ENCODE data around the gene MTSS2.

Gene MTSS2

GRCh38 chr16:70680495-70681381 is 5.1 kb downstream of the MTSS2 start:
- no peak overlapping the region for H3K4me3 ChIP-seq (ENCODE audit: low read depth, low read length)

GRCh38 chr16:70679671-70680494 is 6.0 kb downstream of the MTSS2 start:
- TF ChIP-seq, protein P1, sequence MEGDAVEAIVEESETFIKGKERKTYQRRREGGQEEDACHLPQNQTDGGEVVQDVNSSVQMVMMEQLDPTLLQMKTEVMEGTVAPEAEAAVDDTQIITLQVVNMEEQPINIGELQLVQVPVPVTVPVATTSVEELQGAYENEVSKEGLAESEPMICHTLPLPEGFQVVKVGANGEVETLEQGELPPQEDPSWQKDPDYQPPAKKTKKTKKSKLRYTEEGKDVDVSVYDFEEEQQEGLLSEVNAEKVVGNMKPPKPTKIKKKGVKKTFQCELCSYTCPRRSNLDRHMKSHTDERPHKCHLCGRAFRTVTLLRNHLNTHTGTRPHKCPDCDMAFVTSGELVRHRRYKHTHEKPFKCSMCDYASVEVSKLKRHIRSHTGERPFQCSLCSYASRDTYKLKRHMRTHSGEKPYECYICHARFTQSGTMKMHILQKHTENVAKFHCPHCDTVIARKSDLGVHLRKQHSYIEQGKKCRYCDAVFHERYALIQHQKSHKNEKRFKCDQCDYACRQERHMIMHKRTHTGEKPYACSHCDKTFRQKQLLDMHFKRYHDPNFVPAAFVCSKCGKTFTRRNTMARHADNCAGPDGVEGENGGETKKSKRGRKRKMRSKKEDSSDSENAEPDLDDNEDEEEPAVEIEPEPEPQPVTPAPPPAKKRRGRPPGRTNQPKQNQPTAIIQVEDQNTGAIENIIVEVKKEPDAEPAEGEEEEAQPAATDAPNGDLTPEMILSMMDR (IDR thresholded peaks at IDR 0.05; ENCODE audit: low read depth, low read length) = no peak
- no peak for TF ChIP-seq POLR2A (IDR thresholded peaks at IDR 0.05; ENCODE audit: extremely low read depth, insufficient read length)
- DNase-seq (ENCODE audit: low read depth) = no peak
- no peak overlapping the region for H3K4me3 ChIP-seq (ENCODE audit: low read depth, low read length)

More at GRCh38 chr16:70680495-70681381, 5.1 kb downstream of the MTSS2 start:
- TF ChIP-seq MYC (IDR thresholded peaks at IDR 0.05; ENCODE audit: low read depth, low read length) (no peak), MAX (IDR thresholded peaks at IDR 0.05; ENCODE audit: low read depth, low read length) (no peak), POLR2A (IDR thresholded peaks at IDR 0.05; ENCODE audit: extremely low read depth, insufficient read length) (no peak)
- TF ChIP-seq, protein P1 (IDR thresholded peaks at IDR 0.05; ENCODE audit: low read depth, low read length) = no peak
- DNase-seq (ENCODE audit: low read depth) = no peak

DNA sequence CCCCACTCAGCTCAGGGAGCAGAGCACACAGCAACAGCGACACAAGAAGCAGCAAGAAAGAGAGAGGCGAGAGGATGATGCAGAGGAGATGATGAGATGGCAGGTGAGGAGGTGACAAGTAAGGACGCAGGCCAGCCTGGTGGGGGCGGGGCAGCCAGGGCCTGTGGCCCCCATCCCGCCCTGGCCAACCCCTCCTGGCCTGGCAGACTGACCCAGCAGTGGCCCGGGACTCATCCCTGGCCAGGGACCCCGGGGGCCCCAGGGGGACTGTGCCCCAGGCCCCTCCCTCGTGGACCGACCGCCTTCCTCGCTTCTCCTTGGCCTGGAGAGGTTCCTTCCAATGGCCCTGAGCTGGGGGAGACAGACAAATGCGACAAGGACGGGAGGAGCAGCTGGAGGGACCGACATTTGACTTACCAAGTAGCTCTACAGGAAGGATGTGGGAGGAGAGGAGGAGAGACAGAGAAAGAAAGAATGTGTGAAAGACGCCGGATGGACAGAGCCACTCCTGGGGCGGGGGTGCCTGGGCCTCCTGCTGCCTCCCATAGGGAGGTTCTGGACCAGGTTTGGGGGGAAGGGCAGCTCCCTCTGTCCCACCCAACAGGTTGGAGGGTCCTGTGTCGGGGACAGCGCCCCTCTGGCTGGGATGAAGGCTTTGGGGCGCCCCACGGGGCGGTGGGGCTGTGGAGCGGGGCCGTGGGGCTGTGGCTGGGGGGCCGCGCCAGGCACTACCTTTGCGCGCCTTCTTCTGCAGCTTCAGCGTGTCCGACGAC is 6.8 kb downstream of the MTSS2 start:
- DNase-seq (ENCODE audit: low read depth) = no peak
- no peak for TF ChIP-seq MYC (IDR thresholded peaks at IDR 0.05; ENCODE audit: low read depth, low read length)
- TF ChIP-seq POLR2A (IDR thresholded peaks at IDR 0.05; ENCODE audit: extremely low read depth, insufficient read length) = no peak
- no peak for TF ChIP-seq MAX (IDR thresholded peaks at IDR 0.05; ENCODE audit: low read depth, low read length)
- TF ChIP-seq, protein P1 (IDR thresholded peaks at IDR 0.05; ENCODE audit: low read depth, low read length) = no peak
- no peak overlapping the region for H3K4me3 ChIP-seq (ENCODE audit: low read depth, low read length)

- TF ChIP-seq MYC (IDR thresholded peaks at IDR 0.05; ENCODE audit: low read depth, low read length) = no peak
- no peak for TF ChIP-seq POLR2A (IDR thresholded peaks at IDR 0.05; ENCODE audit: extremely low read depth, insufficient read length)
- TF ChIP-seq MAX (IDR thresholded peaks at IDR 0.05; ENCODE audit: low read depth, low read length) = no peak
- TF ChIP-seq, protein P1 (IDR thresholded peaks at IDR 0.05; ENCODE audit: low read depth, low read length) = no peak
- no peak overlapping the region for H3K4me3 ChIP-seq (ENCODE audit: low read depth, low read length)
- no peak for DNase-seq (ENCODE audit: low read depth)
Observed at GRCh38 chr16:70678121-70678897, 7.5 kb downstream of the MTSS2 start.

GRCh38 chr16:70677499-70678120 is 8.2 kb downstream of the MTSS2 start:
- TF ChIP-seq MAX (IDR thresholded peaks at IDR 0.05; ENCODE audit: low read depth, low read length) (no peak), POLR2A (IDR thresholded peaks at IDR 0.05; ENCODE audit: extremely low read depth, insufficient read length) (no peak), MYC (IDR thresholded peaks at IDR 0.05; ENCODE audit: low read depth, low read length) (no peak)
- TF ChIP-seq, protein P1 (IDR thresholded peaks at IDR 0.05; ENCODE audit: low read depth, low read length) = no peak
- H3K4me3 ChIP-seq (ENCODE audit: low read depth, low read length) = no peak overlapping the region
- DNase-seq (ENCODE audit: low read depth) = no peak
